ENCODE data around the gene DOHH.

DOHH gene

GRCh38 chr19:3441089-3441985, 59.1 kb downstream of the DOHH start:
- H3K27me3 ChIP-seq (ENCODE audit: low read depth, low read length) = no peaks in the 10 kb centered on the region
- H3K4me1 ChIP-seq (ENCODE audit: control insufficient read depth in 1 of 2, insufficient read depth in 2 of 2, low read length in 2 of 2) = peaks cover 0 to 37% of the 10 kb centered on the region in 2 donors
- H3K4me3 ChIP-seq (ENCODE audit: low read depth in 1 of 2, low read length in 2 of 2) = no peak overlapping the region
- H3K27ac ChIP-seq (ENCODE audit: low read length) = no peak overlapping the region
- H3K36me3 ChIP-seq (ENCODE audit: control insufficient read depth in 1 of 2, insufficient read depth in 2 of 2, low read length in 2 of 2) = peaks cover 19 to 63% of the 10 kb centered on the region in 2 donors
- H3K9me3 ChIP-seq (ENCODE audit: control insufficient read depth in 1 of 2, low read length in 2 of 2) = no peaks in the 10 kb centered on the region

Data from muscle layer of duodenum (tissue), 2 donors.